D721Med (cell line): ENCODE measurements around the gene PCBP4.
A peak's percentile ranks its signal among the peaks of the same experiment; 100 is the strongest.

Source experiments
- DNase-seq: peaks from one replicate; pipeline ENCODE4 v3.0.0; 2011; ENCODE audit warnings: low spot score; ENCODE audit not compliant: insufficient read length
- FAIRE-seq: peaks from 2 replicates; lab custom pipeline; 2011; peaks lifted over from hg19 to GRCh38; lab: Jason Lieb, UNC
- CTCF ChIP-seq: IDR thresholded peaks from 2 replicates; pipeline ENCODE4 v1.5.1; 2012; ENCODE audit warnings: mild to moderate bottlenecking, control low read depth; ENCODE audit not compliant: insufficient read depth; ENCODE audit errors: missing control alignments

The PCBP4 gene

GRCh38 chr3:51958603-51959521 is 8.4 kb downstream of the PCBP4 start:
- no peak for TF ChIP-seq CTCF
- DNase-seq = no peak
- no peak for FAIRE-seq

GRCh38 chr3:51957520-51958205 is 9.6 kb downstream of the PCBP4 start:
- FAIRE-seq (no peak), DNase-seq (no peak)
- TF ChIP-seq CTCF = no peak

- DNase-seq = no peak
- TF ChIP-seq CTCF = peak; percentile 18
- FAIRE-seq = no peak
Measured at GRCh38 chr3:51955893-51956770, 11.1 kb downstream of the PCBP4 start.

GRCh38 chr3:51955175-51955892 is 11.9 kb downstream of the PCBP4 start, which contains the start of gene GPR62:
GPR62 (plus strand) TSS chr3:51955381; CDS start chr3:51955653, 272 bp downstream.
- TF ChIP-seq CTCF = no peak
- DNase-seq (no peak), FAIRE-seq (no peak)

- TF ChIP-seq CTCF = no peak
- DNase-seq (no peak), FAIRE-seq (no peak)
Measured at GRCh38 chr3:51954713-51955112, 12.5 kb downstream of the PCBP4 start.

GRCh38 chr3:51954105-51954504 is 13.1 kb downstream of the PCBP4 start:
- no peak for DNase-seq
- no peak for TF ChIP-seq CTCF
- FAIRE-seq = no peak
